ENCODE data around the gene CUL3.

- no peak for TF ChIP-seq EZH2phosphoT487 (IDR thresholded peaks at IDR 0.05; ENCODE audit: low read depth)
- TF ChIP-seq, protein P1, sequence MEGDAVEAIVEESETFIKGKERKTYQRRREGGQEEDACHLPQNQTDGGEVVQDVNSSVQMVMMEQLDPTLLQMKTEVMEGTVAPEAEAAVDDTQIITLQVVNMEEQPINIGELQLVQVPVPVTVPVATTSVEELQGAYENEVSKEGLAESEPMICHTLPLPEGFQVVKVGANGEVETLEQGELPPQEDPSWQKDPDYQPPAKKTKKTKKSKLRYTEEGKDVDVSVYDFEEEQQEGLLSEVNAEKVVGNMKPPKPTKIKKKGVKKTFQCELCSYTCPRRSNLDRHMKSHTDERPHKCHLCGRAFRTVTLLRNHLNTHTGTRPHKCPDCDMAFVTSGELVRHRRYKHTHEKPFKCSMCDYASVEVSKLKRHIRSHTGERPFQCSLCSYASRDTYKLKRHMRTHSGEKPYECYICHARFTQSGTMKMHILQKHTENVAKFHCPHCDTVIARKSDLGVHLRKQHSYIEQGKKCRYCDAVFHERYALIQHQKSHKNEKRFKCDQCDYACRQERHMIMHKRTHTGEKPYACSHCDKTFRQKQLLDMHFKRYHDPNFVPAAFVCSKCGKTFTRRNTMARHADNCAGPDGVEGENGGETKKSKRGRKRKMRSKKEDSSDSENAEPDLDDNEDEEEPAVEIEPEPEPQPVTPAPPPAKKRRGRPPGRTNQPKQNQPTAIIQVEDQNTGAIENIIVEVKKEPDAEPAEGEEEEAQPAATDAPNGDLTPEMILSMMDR (IDR thresholded peaks at IDR 0.05; ENCODE audit: low read depth, low read length) = no peak
These were observed 32.4 kb downstream of the CUL3 start for GRCh38 chr2:224552771-224553170.
